GM12891 (cell line): Measurements from ENCODE around the gene OVOL1.
"Not testable (repeated sequence)": the region's sequence is repeated elsewhere in the genome, so short reads cannot be mapped to it uniquely, and the experiment has no call there.

Source experiments
- DNase-seq: peaks from one replicate; pipeline ENCODE4 v3.0.0; 2011; ENCODE audit warnings: low spot score; ENCODE audit not compliant: insufficient read length
- FAIRE-seq: peaks from 2 replicates; lab custom pipeline; 2011; peaks lifted over from hg19 to GRCh38; lab: Jason Lieb, UNC
- PAX5 ChIP-seq: IDR thresholded peaks from 2 replicates; pipeline ENCODE4 v1.6.1; 2011; ENCODE audit warnings: low read length, moderate library complexity, mild to moderate bottlenecking; ENCODE audit not compliant: insufficient read depth, severe bottlenecking
- POLR2A ChIP-seq: IDR thresholded peaks from 2 replicates; pipeline ENCODE4 v1.6.1; 2011; ENCODE audit warnings: low read depth, low read length, control low read depth
- POLR2AphosphoS5 ChIP-seq: IDR thresholded peaks from 2 replicates; pipeline ENCODE4 v1.6.1; 2011; ENCODE audit warnings: low read depth, low read length, control low read depth
- POU2F2 ChIP-seq: IDR thresholded peaks from 2 replicates; pipeline ENCODE4 v1.6.1; 2011; ENCODE audit warnings: low read depth, mild to moderate bottlenecking, control low read depth, low read length, moderate library complexity
- SPI1 ChIP-seq: IDR thresholded peaks from 2 replicates; pipeline ENCODE4 v1.6.1; 2011; ENCODE audit warnings: low read depth, low read length, control low read depth
- TAF1 ChIP-seq: IDR thresholded peaks from 2 replicates; pipeline ENCODE4 v1.6.1; 2011; ENCODE audit warnings: low read depth, low read length, control low read depth

Gene OVOL1

DNA sequence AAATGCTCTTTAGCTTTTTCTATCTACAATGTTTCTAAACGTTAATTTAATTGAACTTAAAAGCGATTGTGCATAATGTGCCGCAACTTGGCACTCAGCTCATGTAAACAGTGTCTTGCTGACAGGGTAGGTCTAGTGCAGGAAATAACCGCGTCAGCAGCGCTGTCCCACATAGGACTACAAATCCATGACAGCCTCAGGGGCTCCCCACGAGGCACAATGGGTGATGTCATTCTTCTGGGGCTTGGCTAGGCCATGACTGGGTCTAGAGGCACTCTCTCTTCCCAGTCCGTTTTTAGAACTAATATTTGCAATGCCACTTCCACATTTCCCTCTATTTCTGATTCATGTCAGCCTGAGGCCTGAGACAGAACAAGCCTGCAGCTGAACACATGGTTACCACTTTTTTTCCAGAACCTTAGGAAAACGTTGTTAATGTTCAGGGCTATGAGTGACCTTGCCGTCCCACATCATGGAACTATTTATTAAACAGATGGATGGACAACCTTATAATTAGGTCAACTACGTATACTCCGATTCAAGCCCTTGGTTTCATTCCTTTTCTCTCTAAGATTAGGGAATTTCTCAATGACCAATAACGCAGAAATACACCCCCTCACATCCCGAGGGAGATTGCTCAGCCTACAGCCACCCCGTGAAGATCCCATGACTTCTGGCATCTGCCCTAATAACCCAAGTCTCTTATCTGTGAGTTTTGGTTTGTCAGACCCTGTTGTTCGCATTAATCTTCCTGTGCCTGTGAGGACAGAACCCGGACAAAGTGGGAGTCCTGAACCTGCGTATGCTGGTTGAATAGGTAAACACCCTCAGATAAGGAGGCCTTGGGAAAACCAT lies 27.5 kb downstream of the OVOL1 start:
- FAIRE-seq (no peak), DNase-seq (no peak)
- TF ChIP-seq PAX5: no peak
- no peak for TF ChIP-seq POLR2AphosphoS5
- no peak for TF ChIP-seq TAF1
- no peak for TF ChIP-seq SPI1
- TF ChIP-seq POU2F2: no peak
- TF ChIP-seq POLR2A: no peak

DNA sequence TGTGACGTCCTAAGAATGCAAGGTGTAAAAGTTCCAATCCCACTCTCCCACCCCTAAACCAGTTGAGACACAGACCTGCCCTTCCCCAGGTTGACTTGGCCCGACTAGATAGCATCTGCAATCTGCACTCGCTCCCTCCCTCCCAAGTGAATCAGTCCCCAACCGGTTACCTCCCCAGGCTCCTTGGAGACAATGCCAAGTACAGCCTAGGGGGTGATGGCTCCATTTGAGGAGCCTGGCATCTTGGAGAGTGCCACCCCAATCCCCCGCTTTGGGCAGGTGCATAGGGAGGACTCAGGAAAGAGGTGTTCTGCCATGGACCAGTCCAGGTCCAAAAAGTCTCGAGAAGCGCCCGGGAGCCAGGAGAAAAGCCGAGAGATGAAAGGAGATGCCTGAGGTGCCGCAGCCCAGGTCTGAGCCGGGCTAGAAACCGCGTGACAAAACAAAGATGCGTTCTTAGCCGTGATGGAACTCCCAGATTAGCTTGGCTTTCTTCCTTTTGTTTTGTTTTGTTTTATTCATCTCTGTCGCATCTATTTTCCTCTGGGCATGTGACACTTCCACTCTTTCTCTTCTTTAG lies 28.2 kb downstream of the OVOL1 start:
- DNase-seq: no peak
- TF ChIP-seq POLR2AphosphoS5 (no peak), POLR2A (no peak), SPI1 (no peak), POU2F2 (no peak), TAF1 (no peak)

DNA sequence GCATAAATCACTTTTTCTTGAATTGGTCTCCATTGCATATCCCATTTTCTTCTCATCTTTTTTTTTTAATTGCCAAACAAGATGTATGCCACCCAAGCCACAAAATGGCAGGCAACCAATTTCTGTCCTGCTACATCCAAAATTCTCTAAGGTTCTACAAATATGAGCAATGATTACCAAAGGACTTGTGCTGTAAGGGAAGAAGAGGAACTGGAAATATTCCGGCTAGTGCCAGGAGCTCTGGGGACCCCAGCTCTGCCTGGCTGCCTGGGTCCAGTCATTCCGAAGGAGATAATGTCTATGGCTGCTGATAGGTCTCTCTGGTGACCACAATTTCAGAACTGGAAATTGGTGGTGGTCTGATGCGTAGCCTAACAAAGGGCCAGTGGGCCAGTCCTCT lies 29.8 kb downstream of the OVOL1 start:
- FAIRE-seq (no peak), DNase-seq (no peak)
- TF ChIP-seq POU2F2 (no peak), SPI1 (no peak), POLR2A (no peak), PAX5 (no peak)

More for the DNA sequence above, 28.2 kb downstream of the OVOL1 start:
- no peak for FAIRE-seq

DNA sequence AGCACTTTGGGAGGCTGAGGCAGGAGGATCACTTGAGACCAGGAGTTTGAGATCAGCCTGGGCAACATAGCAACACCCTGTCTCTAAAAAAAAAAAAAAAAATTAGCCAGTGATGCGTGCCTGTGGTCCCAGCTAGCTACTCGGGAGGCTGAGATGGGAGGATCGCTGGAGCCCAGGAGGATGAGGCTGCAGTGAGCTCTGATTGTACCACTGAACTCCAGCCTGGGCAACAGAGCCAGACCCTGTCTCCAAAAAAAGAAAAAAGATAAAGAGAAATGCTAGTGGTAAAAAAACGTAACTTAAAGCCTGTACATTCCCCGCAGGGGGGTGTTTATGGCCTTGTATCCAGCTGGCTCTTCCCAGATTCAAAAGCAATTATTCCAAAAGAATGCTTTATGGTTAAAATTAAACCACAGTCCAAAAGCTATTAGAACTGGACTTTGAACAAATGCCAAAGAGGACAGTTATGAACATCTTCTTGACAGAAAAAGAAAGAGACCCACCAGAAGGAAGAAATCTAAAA lies 30.5 kb downstream of the OVOL1 start:
- DNase-seq (no peak), FAIRE-seq (no peak)
- no peak for TF ChIP-seq SPI1
- no peak for TF ChIP-seq POU2F2
- no peak for TF ChIP-seq POLR2A
- no peak for TF ChIP-seq POLR2AphosphoS5
- no peak for TF ChIP-seq TAF1
- TF ChIP-seq PAX5: no peak

DNA sequence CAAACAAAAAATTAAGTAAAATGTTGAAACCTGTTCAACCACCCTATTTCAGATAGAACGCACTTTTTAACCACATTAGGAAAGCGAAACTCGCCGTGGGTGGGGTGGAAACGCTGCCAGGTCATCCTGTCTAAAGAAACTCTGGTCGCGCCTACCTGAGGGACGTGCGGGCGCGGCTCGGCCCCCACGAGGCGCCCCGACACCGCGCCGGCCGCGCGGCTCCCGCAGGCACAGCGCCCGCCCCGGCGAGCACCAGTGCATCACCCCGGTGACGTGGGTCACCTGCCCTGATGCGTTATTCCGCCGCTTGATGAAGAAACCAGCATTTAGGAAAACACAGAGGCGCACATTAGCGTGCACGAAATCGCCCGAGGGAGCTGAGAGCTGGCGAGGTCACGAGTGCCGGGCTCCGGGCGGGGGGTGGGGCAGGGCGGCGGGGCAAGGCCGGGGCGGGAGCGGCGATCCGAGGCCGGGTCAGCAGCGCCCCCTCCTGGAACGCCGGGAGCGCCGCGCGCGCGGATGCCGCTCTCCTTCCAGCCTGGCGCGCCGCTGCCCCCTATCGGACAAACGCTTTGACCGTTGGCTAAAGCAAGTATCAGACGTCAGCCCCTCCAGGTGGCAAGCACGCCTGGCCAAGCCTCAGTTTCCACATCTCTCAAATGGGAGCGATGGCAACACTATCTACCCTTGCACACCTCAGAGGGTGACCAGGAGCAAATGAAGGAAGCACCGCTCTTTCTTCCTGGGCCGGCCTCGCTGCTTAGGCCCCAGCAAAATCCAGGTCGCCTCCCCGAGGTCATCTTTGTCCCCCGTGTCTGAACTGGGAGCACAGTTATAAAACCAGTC lies 31.2 kb downstream of the OVOL1 start:
- TF ChIP-seq POU2F2 (no peak), PAX5 (peak; percentile 59), POLR2A (no peak), SPI1 (no peak), POLR2AphosphoS5 (no peak)
- FAIRE-seq (peak; percentile 97), DNase-seq (peak; percentile 95)

DNA sequence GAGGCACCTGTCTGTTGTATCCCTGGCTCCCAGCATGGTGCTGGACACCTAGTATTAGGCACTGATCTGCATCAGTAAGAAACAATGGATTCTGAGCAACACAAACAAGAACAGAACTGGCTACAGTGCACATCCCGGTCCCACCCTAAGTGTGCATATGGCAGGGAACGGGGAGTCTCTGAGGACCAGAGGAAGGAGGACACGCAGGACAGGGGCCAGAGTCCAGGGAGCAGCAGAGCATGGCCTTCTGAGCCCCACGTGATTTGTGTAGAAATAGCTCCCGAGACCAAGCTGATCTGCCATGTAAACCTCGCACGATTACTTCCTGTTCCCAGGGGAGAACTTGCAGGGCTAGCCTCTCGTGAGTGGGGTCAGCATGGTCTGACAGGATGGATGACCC lies 34.2 kb downstream of the OVOL1 start:
- no peak for FAIRE-seq
- TF ChIP-seq POLR2AphosphoS5 (no peak), POLR2A (no peak), POU2F2 (no peak), PAX5 (no peak), SPI1 (no peak), TAF1 (no peak)
- DNase-seq: no peak

DNA sequence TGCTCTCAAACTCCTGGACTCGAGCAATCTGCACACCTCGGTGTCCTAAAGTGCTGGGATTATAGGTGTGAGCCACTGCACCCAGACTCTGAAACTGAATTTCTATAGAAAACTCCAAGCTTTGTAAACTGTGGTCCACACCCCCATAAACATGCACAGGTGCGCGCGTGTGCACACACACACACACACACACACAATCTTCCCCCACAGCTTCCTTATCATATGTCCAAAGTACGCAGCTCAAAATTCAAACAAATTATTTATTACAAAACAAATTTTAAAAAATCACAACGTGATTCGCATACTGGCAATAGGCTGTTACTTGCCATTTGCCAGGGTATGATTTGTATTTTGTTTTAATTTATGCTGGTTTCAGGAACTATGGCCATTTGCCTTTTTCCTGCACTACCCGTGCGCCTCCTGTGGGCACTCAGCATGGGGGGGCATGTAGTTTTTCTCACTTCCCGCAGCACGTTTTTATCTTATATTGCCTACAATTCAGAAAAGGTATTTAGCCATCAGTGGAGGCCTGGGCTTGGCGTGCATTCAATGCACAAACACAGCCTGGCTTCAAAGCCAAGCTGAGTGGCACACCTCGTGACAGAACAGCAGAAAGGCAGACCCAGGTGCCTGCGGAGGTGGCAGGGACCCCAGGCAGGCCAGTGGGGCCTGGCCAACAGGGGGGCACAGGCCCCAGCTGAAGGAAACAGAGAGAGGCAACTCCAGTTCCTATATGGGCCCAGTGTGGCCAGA lies 36.1 kb downstream of the OVOL1 start:
- no peak for TF ChIP-seq SPI1
- TF ChIP-seq POLR2AphosphoS5: no peak
- TF ChIP-seq PAX5: no peak
- no peak for TF ChIP-seq POU2F2
- FAIRE-seq (no peak), DNase-seq (no peak)

DNA sequence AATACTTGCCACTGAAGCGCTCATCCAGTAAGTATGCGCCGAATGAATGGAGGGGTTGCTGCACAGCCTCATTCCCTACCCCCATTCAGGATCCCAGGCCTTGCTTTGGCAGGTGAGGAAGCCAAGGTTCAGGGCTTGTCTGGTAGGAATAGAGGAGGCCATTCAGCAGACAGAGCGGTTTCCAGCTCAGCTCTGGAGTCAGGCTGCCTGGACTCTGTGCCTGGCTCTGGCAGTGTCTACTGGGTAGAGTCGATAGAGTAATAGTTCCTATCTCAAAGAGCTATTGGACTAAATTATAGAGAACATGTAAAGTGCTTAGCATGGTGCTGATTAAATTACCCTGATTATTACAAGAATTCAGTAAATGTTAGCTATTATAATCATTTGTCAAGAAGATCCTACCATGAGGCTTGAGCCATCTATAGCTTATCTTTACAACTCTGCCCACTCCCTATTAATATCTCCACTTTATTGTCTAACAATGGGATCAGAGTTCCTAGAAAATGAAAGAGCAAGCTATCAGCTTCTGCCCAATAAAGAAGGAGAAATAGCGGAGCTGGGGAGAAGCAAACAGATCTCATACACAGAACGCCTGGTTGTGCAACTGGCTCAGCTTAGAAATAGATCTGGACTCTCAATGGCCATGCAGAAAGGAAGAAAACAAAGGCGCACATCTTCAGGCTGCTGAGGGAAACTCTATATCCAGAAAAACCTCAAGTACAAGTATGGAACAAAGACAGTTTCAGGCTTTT lies 40.3 kb downstream of the OVOL1 start:
- TF ChIP-seq SPI1 (no peak), PAX5 (no peak), TAF1 (no peak), POU2F2 (no peak), POLR2A (no peak), POLR2AphosphoS5 (no peak)
- FAIRE-seq (no peak), DNase-seq (no peak)

DNA sequence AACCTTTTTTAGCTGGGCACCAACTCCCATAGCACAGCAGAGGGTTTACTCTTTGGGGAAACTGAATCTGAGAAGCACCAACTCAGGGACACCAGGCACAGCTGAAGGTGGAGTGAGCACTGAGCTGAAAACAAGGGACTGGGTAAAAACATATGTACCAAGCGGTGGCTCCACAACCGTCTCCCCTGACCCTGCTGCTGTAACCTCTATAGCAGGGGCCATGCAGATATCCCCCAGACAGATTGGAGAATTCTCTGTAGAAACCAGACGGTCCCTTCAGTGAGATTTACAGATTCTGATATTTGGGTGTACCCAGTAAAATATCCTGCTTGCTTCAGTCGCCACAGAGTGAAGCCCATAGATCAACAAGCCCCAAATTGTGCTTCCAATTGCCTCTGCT lies 42.6 kb downstream of the OVOL1 start:
- TF ChIP-seq PAX5 (no peak), SPI1 (no peak)
- DNase-seq: no peak
- FAIRE-seq: no peak

DNA sequence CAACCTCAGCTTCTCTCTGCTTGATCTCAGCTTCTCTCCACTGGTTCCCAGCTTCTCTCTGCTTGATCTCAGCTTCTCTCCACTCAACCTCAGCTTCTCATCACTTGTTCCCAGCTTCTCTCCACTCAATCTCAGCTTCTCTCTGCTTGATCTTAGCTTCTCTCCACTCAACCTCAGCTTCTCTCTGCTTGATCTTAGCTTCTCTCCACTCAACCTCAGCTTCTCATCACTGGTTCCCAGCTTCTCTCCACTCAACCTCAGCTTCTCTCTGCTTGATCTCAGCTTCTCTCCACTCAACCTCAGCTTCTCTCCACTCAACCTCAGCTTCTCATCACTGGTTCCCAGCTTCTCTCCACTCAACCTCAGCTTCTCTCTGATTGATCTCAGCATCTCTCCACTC lies 45.4 kb downstream of the OVOL1 start:
- DNase-seq, FAIRE-seq: not testable (repeated sequence)
